Muscle layer of colon (tissue), 2 donors: Measurements from ENCODE around the gene ABCA4.

Experiments used
- H3K27ac ChIP-seq: one replicate; pipeline ENCODE4 v1.7.0; 2013; ENCODE audit warnings: low read depth, mild to moderate bottlenecking, low read length, moderate library complexity
- H3K27me3 ChIP-seq, 2 donors: one replicate each; pipeline ENCODE4 v1.7.0; 2013; ENCODE audit warnings: low read length in 2 of 2, mild to moderate bottlenecking in 2 of 2; ENCODE audit not compliant: insufficient read depth in 2 of 2, control insufficient read depth in 1 of 2
- H3K36me3 ChIP-seq: one replicate; pipeline ENCODE4 v1.7.0; 2013; ENCODE audit warnings: mild to moderate bottlenecking, low read length; ENCODE audit not compliant: insufficient read depth
- H3K4me1 ChIP-seq: one replicate; pipeline ENCODE4 v1.7.0; 2013; ENCODE audit warnings: mild to moderate bottlenecking, low read length; ENCODE audit not compliant: insufficient read depth
- H3K4me3 ChIP-seq, 2 donors: one replicate each; pipeline ENCODE4 v1.7.0; 2013; ENCODE audit warnings: low read length in 2 of 2, low read depth in 1 of 2, mild to moderate bottlenecking in 1 of 2, moderate library complexity in 1 of 2
- H3K9ac ChIP-seq: one replicate; pipeline ENCODE4 v1.7.0; 2013; ENCODE audit warnings: low read length
- H3K9me3 ChIP-seq: one replicate; pipeline ENCODE4 v1.7.0; 2013; ENCODE audit warnings: mild to moderate bottlenecking, low read length
- donor health status: abdominal sarcoma.
- donor health status: Adenocarcinoma of cecum.

The ABCA4 gene

GRCh38 chr1:94044891-94045290 lies 76.1 kb downstream of the ABCA4 start:
- H3K36me3 ChIP-seq = no peaks in the 10 kb centered on the region
- peak overlapping the region; percentile 38 for H3K27ac ChIP-seq
- H3K9me3 ChIP-seq = no peaks in the 10 kb centered on the region
- H3K4me3 ChIP-seq = no peak overlapping the region
- no peak overlapping the region for H3K9ac ChIP-seq
- no peaks in the 10 kb centered on the region for H3K27me3 ChIP-seq
- peaks cover 9% of the 10 kb centered on the region for H3K4me1 ChIP-seq

DNA sequence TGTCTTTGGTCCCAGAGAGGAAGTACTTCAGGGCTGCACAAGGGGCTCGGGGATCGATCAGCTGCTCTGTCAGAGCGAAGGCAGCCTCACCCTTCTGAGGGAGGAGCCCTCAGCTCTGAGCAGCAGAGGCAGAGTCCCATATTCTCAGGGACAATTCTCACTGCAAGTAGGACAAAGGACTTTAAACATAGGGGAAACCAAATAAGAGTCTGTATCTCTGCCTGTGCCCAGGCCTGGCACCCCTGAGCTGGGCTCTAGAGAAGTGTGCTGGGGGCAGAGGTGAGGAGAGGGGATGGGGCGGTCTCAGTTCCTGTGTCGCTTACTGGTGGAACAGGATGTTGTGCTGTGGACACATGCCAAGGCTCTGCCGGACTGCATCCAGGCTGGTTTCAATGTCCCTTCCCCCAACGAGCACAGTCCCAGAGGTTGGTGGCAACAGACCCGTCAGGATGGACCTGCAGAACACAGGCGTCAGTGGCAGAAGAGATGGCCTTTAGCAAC lies 76.6 kb downstream of the ABCA4 start:
- H3K9me3 ChIP-seq = no peaks in the 10 kb centered on the region
- H3K4me3 ChIP-seq = no peak overlapping the region
- no peaks in the 10 kb centered on the region for H3K27me3 ChIP-seq
- H3K9ac ChIP-seq = no peak overlapping the region
- H3K4me1 ChIP-seq = peaks cover 9% of the 10 kb centered on the region
- no peak overlapping the region for H3K27ac ChIP-seq
- H3K36me3 ChIP-seq = no peaks in the 10 kb centered on the region

DNA sequence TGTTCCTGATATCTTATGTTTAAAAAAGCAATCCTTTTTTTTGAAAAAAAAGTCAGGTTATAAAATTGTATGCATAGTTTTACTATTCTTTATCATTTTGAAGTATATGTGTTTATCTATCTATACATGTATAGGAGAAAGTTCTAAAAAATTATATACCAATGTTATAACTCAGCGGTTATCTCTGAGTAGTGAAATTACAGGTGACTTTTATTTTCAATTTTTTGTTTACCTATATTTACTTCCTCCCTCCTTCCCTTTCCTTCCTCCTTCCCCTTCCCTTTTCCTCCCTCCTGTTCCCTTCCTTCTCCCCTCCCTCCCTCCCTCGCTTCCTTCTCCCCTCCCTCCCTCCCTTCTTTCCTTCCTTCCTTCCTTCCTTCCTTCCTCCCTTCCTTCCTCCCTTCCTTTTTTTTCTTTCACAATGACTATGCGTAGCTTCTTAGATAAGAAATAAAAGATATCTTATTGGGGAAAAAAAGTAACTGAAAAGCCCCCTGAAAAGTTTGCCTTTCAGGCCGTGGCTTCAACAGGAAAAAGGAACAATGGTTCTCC lies 77.1 kb downstream of the ABCA4 start:
- H3K9me3 ChIP-seq = no peaks in the 10 kb centered on the region
- H3K36me3 ChIP-seq = no peaks in the 10 kb centered on the region
- H3K4me1 ChIP-seq = peaks cover 9% of the 10 kb centered on the region
- H3K4me3 ChIP-seq = no peak overlapping the region
- H3K9ac ChIP-seq = no peak overlapping the region
- no peaks in the 10 kb centered on the region for H3K27me3 ChIP-seq
- no peak overlapping the region for H3K27ac ChIP-seq

- Histone ChIP-seq H3K4me3 (no peak overlapping the region), H3K4me1 (peaks cover 9% of the 10 kb centered on the region), H3K9me3 (no peaks in the 10 kb centered on the region), H3K27ac (no peak overlapping the region), H3K27me3 (no peaks in the 10 kb centered on the region), H3K36me3 (no peaks in the 10 kb centered on the region), H3K9ac (no peak overlapping the region)
Observed at GRCh38 chr1:94042388-94042787, 78.6 kb downstream of the ABCA4 start.

GRCh38 chr1:94039871-94040569 lies 80.9 kb downstream of the ABCA4 start:
- H3K4me3 ChIP-seq = no peak overlapping the region
- peaks cover 9% of the 10 kb centered on the region for H3K4me1 ChIP-seq
- no peaks in the 10 kb centered on the region for H3K27me3 ChIP-seq
- H3K36me3 ChIP-seq = no peaks in the 10 kb centered on the region
- no peak overlapping the region for H3K27ac ChIP-seq
- H3K9ac ChIP-seq = no peak overlapping the region
- H3K9me3 ChIP-seq = no peaks in the 10 kb centered on the region

GRCh38 chr1:94039514-94039870 lies 81.5 kb downstream of the ABCA4 start:
- H3K9me3 ChIP-seq = no peaks in the 10 kb centered on the region
- no peak overlapping the region for H3K27ac ChIP-seq

DNA sequence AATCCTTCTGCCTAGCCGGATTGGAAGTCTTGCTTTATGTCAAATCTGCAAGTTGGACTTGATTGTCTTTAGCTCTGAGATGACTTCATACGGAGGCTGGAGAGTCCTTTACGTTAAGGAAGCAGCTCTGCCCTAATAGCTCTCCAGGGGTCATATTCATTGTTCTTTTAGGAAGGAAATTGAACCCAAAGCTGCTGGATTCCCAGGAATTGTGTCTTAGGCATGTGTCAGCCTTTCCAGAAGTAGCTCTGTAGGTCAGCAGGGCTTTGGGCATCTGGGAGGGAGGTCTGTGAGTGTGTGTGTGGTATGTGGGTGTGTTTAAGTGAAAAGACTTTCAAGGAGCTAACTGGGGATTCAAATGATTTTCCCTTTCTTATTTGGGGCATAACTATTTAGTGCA lies 82.4 kb downstream of the ABCA4 start:
- Histone ChIP-seq H3K27me3 (no peaks in the 10 kb centered on the region), H3K9ac (no peak overlapping the region), H3K9me3 (no peaks in the 10 kb centered on the region), H3K36me3 (no peaks in the 10 kb centered on the region), H3K4me1 (no peaks in the 10 kb centered on the region), H3K27ac (no peak overlapping the region), H3K4me3 (no peak overlapping the region)

More at GRCh38 chr1:94039514-94039870, 81.5 kb downstream of the ABCA4 start:
- no peaks in the 10 kb centered on the region for H3K36me3 ChIP-seq
- no peaks in the 10 kb centered on the region for H3K27me3 ChIP-seq
- H3K9ac ChIP-seq = no peak overlapping the region
- H3K4me3 ChIP-seq = no peak overlapping the region
- peaks cover 4% of the 10 kb centered on the region for H3K4me1 ChIP-seq

GRCh38 chr1:94037392-94038229 lies 83.3 kb downstream of the ABCA4 start:
- Histone ChIP-seq H3K27me3 (no peaks in the 10 kb centered on the region), H3K9ac (no peak overlapping the region)

GRCh38 chr1:94036730-94037129 lies 84.2 kb downstream of the ABCA4 start:
- Histone ChIP-seq H3K27me3 (no peaks in the 10 kb centered on the region), H3K9me3 (no peaks in the 10 kb centered on the region), H3K9ac (no peak overlapping the region), H3K27ac (no peak overlapping the region), H3K36me3 (no peaks in the 10 kb centered on the region), H3K4me3 (no peak overlapping the region), H3K4me1 (no peaks in the 10 kb centered on the region)

More at GRCh38 chr1:94037392-94038229, 83.3 kb downstream of the ABCA4 start:
- Histone ChIP-seq H3K36me3 (no peaks in the 10 kb centered on the region), H3K9me3 (no peaks in the 10 kb centered on the region), H3K4me3 (no peak overlapping the region), H3K4me1 (no peaks in the 10 kb centered on the region), H3K27ac (no peak overlapping the region)

GRCh38 chr1:94033849-94034248 lies 87.1 kb downstream of the ABCA4 start:
- H3K36me3 ChIP-seq = no peaks in the 10 kb centered on the region
- H3K27me3 ChIP-seq = no peaks in the 10 kb centered on the region
- H3K9ac ChIP-seq = no peak overlapping the region
- no peak overlapping the region for H3K4me3 ChIP-seq
- no peaks in the 10 kb centered on the region for H3K4me1 ChIP-seq
- H3K27ac ChIP-seq = no peak overlapping the region
- no peaks in the 10 kb centered on the region for H3K9me3 ChIP-seq

DNA sequence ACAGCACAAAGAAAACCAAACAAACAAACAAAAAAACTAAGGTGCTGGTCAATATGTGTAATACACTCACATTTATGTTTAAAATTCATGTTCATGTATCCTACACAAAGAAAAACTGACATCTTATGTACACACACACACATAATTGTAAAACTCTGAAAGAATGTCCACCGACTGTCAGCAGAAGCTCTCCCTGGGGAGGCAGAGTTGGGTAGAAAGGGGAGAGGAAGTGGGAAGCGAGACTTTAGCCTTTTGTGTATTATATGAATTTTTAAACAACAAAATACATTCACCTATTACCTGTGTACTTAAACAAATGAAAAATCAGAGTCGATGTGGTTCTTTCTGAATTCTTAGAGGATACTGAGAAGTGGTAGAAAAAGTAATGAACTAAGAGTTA lies 88.3 kb downstream of the ABCA4 start:
- H3K9ac ChIP-seq = no peak overlapping the region
- H3K4me1 ChIP-seq = no peaks in the 10 kb centered on the region
- H3K27ac ChIP-seq = no peak overlapping the region
- H3K9me3 ChIP-seq = no peaks in the 10 kb centered on the region
- H3K27me3 ChIP-seq = no peaks in the 10 kb centered on the region
- no peak overlapping the region for H3K4me3 ChIP-seq
- H3K36me3 ChIP-seq = no peaks in the 10 kb centered on the region
